Esophagus muscularis mucosa (tissue), 4 donors: ENCODE measurements around the gene LRRC8D.

ENCODE experiments used
- EP300 ChIP-seq: sonication (generic); formaldehyde crosslinking; IDR thresholded peaks from one replicate; pipeline ENCODE4 v1.6.1; 2017; ENCODE audit warnings: antibody characterized with exemption
- POLR2A ChIP-seq: fragments of 450-650 bp; IDR thresholded peaks from one replicate; pipeline ENCODE4 v1.6.1; 2017; ENCODE audit warnings: antibody characterized with exemption, moderate library complexity, mild to moderate bottlenecking, low read depth
- POLR2AphosphoS5 ChIP-seq, 2 donors: sonication (generic); formaldehyde crosslinking; IDR thresholded peaks; one replicate each; pipeline ENCODE4 v1.6.1; 2017; ENCODE audit warnings: antibody characterized with exemption in 2 of 2
- TF ChIP-seq, protein P1 (sequence below), 3 experiments: fragments of 200-600 bp in 2 of 3; fragments of 450-650 bp in 1 of 3; sonication (generic) in 2 of 3; IDR thresholded peaks; one replicate each; pipeline ENCODE4 v1.5.1; 2017 to 2019; ENCODE audit warnings: antibody characterized with exemption in 3 of 3, mild to moderate bottlenecking in 2 of 3, moderate library complexity in 1 of 3

DNA sequence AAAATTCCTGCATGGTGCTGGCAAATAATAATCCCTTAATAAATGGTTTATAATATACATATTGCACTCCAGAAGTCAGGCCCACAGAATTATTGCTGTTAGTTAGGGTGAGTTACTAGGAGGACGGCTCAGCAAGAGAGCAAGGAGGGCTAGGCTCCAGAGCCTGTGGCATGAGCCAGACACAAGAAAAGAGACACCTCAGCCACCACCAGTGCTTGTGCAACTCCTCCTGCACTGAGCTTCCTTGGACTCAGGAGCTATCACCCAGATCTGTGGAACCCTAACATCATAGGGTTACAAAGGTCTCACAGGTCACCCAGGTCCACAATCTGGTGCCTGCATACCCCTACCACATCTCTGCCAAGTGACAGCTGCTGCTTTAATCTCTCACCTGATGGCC lies 12.8 kb upstream of the LRRC8D start:
- no peak for TF ChIP-seq POLR2A
- TF ChIP-seq, protein P1, sequence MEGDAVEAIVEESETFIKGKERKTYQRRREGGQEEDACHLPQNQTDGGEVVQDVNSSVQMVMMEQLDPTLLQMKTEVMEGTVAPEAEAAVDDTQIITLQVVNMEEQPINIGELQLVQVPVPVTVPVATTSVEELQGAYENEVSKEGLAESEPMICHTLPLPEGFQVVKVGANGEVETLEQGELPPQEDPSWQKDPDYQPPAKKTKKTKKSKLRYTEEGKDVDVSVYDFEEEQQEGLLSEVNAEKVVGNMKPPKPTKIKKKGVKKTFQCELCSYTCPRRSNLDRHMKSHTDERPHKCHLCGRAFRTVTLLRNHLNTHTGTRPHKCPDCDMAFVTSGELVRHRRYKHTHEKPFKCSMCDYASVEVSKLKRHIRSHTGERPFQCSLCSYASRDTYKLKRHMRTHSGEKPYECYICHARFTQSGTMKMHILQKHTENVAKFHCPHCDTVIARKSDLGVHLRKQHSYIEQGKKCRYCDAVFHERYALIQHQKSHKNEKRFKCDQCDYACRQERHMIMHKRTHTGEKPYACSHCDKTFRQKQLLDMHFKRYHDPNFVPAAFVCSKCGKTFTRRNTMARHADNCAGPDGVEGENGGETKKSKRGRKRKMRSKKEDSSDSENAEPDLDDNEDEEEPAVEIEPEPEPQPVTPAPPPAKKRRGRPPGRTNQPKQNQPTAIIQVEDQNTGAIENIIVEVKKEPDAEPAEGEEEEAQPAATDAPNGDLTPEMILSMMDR (IDR thresholded peaks at IDR 0.05), result no peak
- no peak for TF ChIP-seq POLR2AphosphoS5 (IDR thresholded peaks at IDR 0.05)
- TF ChIP-seq EP300, result no peak
